ENCODE measurements around the gene DKK1.

The DKK1 gene

GRCh38 chr10:52318822-52319464, 4.9 kb downstream of the DKK1 start:
- H3K4me3 Mint-ChIP-seq, result no peak overlapping the region
- peaks cover 35% of the 10 kb centered on the region for H3K27me3 Mint-ChIP-seq (ENCODE audit: low read depth)
- H3K27ac Mint-ChIP-seq, result no peak overlapping the region
- H3K4me1 Mint-ChIP-seq, result peaks cover 7% of the 10 kb centered on the region
- H3K9me3 Mint-ChIP-seq, result no peaks in the 10 kb centered on the region
- no peaks in the 10 kb centered on the region for H3K36me3 Mint-ChIP-seq (ENCODE audit: low read depth)
- TF ChIP-seq, protein P1, sequence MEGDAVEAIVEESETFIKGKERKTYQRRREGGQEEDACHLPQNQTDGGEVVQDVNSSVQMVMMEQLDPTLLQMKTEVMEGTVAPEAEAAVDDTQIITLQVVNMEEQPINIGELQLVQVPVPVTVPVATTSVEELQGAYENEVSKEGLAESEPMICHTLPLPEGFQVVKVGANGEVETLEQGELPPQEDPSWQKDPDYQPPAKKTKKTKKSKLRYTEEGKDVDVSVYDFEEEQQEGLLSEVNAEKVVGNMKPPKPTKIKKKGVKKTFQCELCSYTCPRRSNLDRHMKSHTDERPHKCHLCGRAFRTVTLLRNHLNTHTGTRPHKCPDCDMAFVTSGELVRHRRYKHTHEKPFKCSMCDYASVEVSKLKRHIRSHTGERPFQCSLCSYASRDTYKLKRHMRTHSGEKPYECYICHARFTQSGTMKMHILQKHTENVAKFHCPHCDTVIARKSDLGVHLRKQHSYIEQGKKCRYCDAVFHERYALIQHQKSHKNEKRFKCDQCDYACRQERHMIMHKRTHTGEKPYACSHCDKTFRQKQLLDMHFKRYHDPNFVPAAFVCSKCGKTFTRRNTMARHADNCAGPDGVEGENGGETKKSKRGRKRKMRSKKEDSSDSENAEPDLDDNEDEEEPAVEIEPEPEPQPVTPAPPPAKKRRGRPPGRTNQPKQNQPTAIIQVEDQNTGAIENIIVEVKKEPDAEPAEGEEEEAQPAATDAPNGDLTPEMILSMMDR (IDR thresholded peaks at IDR 0.05; ENCODE audit: unreplicated experiment in 3 of 3), result no peak

DNA sequence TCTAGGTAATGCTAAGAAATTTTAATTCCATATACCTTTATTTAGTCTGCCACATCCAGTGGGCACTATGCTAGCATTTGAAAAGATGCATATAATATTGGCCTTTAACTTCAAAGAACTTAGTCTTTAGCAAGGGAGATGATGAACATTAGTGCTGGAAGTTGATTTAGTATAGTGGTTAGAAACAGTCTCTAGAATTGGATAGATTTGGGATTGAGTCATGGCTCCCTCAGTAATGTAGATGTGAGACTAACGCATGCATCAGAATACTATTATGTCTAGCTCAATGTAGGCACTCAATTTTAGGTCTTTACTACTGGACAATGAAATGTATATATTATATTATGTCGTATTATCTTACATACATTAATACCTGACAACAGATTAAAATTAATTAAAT, 5.8 kb downstream of the DKK1 start:
- no peak overlapping the region for H3K4me3 Mint-ChIP-seq
- H3K9me3 Mint-ChIP-seq, result no peaks in the 10 kb centered on the region
- no peaks in the 10 kb centered on the region for H3K36me3 Mint-ChIP-seq (ENCODE audit: low read depth)
- no peak overlapping the region for H3K27ac Mint-ChIP-seq
- no peaks in the 10 kb centered on the region for H3K4me1 Mint-ChIP-seq
- TF ChIP-seq, protein P1 (IDR thresholded peaks at IDR 0.05; ENCODE audit: unreplicated experiment in 3 of 3), result no peak
- peaks cover 26% of the 10 kb centered on the region for H3K27me3 Mint-ChIP-seq (ENCODE audit: low read depth)

GRCh38 chr10:52322323-52322722, 8.2 kb downstream of the DKK1 start:
- no peaks in the 10 kb centered on the region for H3K9me3 Mint-ChIP-seq
- no peak overlapping the region for H3K27ac Mint-ChIP-seq
- TF ChIP-seq, protein P1 (IDR thresholded peaks at IDR 0.05; ENCODE audit: unreplicated experiment in 3 of 3), result no peak
- H3K36me3 Mint-ChIP-seq (ENCODE audit: low read depth), result no peaks in the 10 kb centered on the region
- peaks cover 2% of the 10 kb centered on the region for H3K27me3 Mint-ChIP-seq (ENCODE audit: low read depth)
- H3K4me3 Mint-ChIP-seq, result no peak overlapping the region
- H3K4me1 Mint-ChIP-seq, result no peaks in the 10 kb centered on the region

DNA sequence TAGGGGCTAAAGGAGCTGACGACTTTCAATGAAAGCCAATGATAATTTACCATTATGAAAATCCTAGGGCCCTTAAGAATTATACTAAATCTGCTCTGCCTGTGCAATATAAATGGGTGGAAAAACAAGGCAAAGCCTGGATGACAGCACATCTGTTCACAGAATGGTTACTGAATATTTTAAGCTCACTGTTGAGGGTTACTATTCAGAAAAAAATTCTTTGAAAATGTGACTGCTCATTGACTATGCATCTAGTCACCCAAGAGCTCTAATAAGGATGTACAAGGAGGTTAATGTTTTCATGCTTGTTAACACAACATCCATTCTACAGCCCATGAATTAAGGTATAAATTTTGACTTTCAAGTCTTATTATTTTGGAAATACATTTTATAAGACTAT, 8.9 kb downstream of the DKK1 start:
- Mint-ChIP-seq H3K9me3 (no peaks in the 10 kb centered on the region), H3K4me1 (no peaks in the 10 kb centered on the region), H3K4me3 (no peak overlapping the region)

GRCh38 chr10:52326382-52326781, 12.3 kb downstream of the DKK1 start:
- TF ChIP-seq, protein P1 (IDR thresholded peaks at IDR 0.05; ENCODE audit: unreplicated experiment in 3 of 3), result no peak
- no peaks in the 10 kb centered on the region for H3K4me1 Mint-ChIP-seq
- H3K36me3 Mint-ChIP-seq (ENCODE audit: low read depth), result no peaks in the 10 kb centered on the region
- H3K27me3 Mint-ChIP-seq (ENCODE audit: low read depth), result no peaks in the 10 kb centered on the region
- no peak overlapping the region for H3K4me3 Mint-ChIP-seq
- H3K9me3 Mint-ChIP-seq, result no peaks in the 10 kb centered on the region
- no peak overlapping the region for H3K27ac Mint-ChIP-seq

More for the DNA sequence above, 8.9 kb downstream of the DKK1 start:
- no peaks in the 10 kb centered on the region for H3K27me3 Mint-ChIP-seq (ENCODE audit: low read depth)
- H3K36me3 Mint-ChIP-seq (ENCODE audit: low read depth), result no peaks in the 10 kb centered on the region
- TF ChIP-seq, protein P1 (IDR thresholded peaks at IDR 0.05; ENCODE audit: unreplicated experiment in 3 of 3), result no peak
- H3K27ac Mint-ChIP-seq, result no peak overlapping the region

Data from nephron (organoid).